H1 (cell line): ENCODE data around the gene CAMK2B.

Experiments
- GABPA ChIP-seq: IDR thresholded peaks from 2 replicates; pipeline ENCODE4 v1.6.1; 2011; ENCODE audit warnings: mild to moderate bottlenecking, low read length, moderate library complexity, borderline replicate concordance; ENCODE audit not compliant: insufficient read depth
- MAFK ChIP-seq: IDR thresholded peaks from 2 replicates; pipeline ENCODE4 v1.6.1; 2012; ENCODE audit warnings: low read depth, mild to moderate bottlenecking, improper control_type of control experiment, low read length
- TF ChIP-seq, protein P1 (sequence below), 3 experiments: IDR thresholded peaks; 1 replicate in 2 of 3; 2 replicates in 1 of 3; pipeline versions ENCODE4 v1.5.1 to v1.6.1; 2011; ENCODE audit warnings: low read length in 3 of 3, mild to moderate bottlenecking in 3 of 3, inconsistent platforms in 2 of 3, low read depth in 1 of 3, moderate library complexity in 1 of 3; ENCODE audit not compliant: insufficient read depth in 1 of 3; ENCODE audit errors: control extremely low read depth in 1 of 3

GRCh38 chr7:44212581-44213184, 112.7 kb downstream of the CAMK2B start:
- TF ChIP-seq, protein P1, sequence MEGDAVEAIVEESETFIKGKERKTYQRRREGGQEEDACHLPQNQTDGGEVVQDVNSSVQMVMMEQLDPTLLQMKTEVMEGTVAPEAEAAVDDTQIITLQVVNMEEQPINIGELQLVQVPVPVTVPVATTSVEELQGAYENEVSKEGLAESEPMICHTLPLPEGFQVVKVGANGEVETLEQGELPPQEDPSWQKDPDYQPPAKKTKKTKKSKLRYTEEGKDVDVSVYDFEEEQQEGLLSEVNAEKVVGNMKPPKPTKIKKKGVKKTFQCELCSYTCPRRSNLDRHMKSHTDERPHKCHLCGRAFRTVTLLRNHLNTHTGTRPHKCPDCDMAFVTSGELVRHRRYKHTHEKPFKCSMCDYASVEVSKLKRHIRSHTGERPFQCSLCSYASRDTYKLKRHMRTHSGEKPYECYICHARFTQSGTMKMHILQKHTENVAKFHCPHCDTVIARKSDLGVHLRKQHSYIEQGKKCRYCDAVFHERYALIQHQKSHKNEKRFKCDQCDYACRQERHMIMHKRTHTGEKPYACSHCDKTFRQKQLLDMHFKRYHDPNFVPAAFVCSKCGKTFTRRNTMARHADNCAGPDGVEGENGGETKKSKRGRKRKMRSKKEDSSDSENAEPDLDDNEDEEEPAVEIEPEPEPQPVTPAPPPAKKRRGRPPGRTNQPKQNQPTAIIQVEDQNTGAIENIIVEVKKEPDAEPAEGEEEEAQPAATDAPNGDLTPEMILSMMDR (IDR thresholded peaks at IDR 0.05; ENCODE audit: control extremely low read depth in 1 of 3, insufficient read depth in 1 of 3, low read depth in 1 of 3, low read length in 3 of 3) = no peak
- TF ChIP-seq MAFK (no peak), GABPA (no peak)
